ENCODE measurements around the gene NABP2. TPM values are rescaled to one million over a fixed set of nuclear protein-coding genes. Genes with fewer than 3 reads are reported as not detected.

The NABP2 gene
- polyA plus RNA-seq, 1 donor (not counting 4 experiments of a cell fraction or from before 2014, with no cell fraction given): 53.5 TPM

DNA sequence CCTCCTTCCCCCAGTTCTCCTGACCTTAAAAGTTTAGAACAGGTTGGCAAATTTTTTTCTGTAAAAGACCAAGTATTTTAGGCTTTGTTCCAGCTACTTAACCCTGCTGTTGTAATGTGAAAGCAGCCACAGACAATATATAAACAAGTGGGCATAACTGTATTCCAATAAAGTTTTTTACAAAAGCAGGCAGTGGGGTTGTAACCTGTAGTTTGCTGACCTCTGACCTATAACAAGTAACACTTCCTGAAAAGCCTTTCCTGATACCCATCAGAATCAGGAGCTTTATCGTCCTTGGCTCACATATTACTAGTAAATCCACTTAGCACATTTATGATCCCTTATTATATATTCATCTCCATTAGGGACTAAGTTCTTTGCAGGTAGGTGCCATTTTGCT lies 21.8 kb upstream of the NABP2 start:
- Histone ChIP-seq H2AFZ (ENCODE audit: control insufficient read depth, low read length) (no peak overlapping the region), H3K36me3 (ENCODE audit: control insufficient read depth in 2 of 2, extremely low read depth in 1 of 2, insufficient read depth in 2 of 2, low read length in 2 of 2) (peaks cover 8 to 29% of the 10 kb centered on the region in 2 experiments), H4K20me1 (ENCODE audit: control insufficient read depth, extremely low read depth, insufficient read depth, low read length) (no peaks in the 10 kb centered on the region), H3K4me2 (ENCODE audit: control insufficient read depth, extremely low read depth, insufficient read depth, low read depth, low read length) (no peak overlapping the region), H3K27ac (ENCODE audit: control insufficient read depth, insufficient read depth, low read length) (no peak overlapping the region), H3K9me3 (ENCODE audit: control insufficient read depth, low read depth, low read length) (no peaks in the 10 kb centered on the region), H3K9me1 (ENCODE audit: control insufficient read depth, extremely low read depth, insufficient read depth, low read length) (no peaks in the 10 kb centered on the region), H3K4me1 (ENCODE audit: control insufficient read depth, extremely low read depth, insufficient read depth, low read length) (no peaks in the 10 kb centered on the region), H3K9ac (ENCODE audit: control insufficient read depth, extremely low read depth, insufficient read depth, low read length) (no peak overlapping the region), H3K79me2 (ENCODE audit: control insufficient read depth, insufficient read depth, low read length) (no peaks in the 10 kb centered on the region), H3K4me3 (ENCODE audit: control insufficient read depth in 2 of 3, extremely low read depth in 1 of 3, insufficient read depth in 2 of 3, low read depth in 1 of 3, low read length in 3 of 3) (no peak overlapping the region), H3K27me3 (ENCODE audit: control insufficient read depth, extremely low read depth, insufficient read depth, low read length) (no peaks in the 10 kb centered on the region)
- FAIRE-seq (no peak), DNase-seq (ENCODE audit: low read depth, low spot score) (no peak)
- dilution Hi-C loops (cut with MboI; ENCODE audit: extremely low pct_ligation_motif_present, low sequenced_read_pairs): no loop called here
- TF ChIP-seq, protein P1, sequence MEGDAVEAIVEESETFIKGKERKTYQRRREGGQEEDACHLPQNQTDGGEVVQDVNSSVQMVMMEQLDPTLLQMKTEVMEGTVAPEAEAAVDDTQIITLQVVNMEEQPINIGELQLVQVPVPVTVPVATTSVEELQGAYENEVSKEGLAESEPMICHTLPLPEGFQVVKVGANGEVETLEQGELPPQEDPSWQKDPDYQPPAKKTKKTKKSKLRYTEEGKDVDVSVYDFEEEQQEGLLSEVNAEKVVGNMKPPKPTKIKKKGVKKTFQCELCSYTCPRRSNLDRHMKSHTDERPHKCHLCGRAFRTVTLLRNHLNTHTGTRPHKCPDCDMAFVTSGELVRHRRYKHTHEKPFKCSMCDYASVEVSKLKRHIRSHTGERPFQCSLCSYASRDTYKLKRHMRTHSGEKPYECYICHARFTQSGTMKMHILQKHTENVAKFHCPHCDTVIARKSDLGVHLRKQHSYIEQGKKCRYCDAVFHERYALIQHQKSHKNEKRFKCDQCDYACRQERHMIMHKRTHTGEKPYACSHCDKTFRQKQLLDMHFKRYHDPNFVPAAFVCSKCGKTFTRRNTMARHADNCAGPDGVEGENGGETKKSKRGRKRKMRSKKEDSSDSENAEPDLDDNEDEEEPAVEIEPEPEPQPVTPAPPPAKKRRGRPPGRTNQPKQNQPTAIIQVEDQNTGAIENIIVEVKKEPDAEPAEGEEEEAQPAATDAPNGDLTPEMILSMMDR (optimal IDR thresholded peaks at IDR 0.05 in 1 of 3, IDR thresholded peaks at IDR 0.05 in 1 of 3, conservative IDR thresholded peaks at IDR 0.05 in 1 of 3; ENCODE audit: extremely low read depth in 1 of 3, insufficient read depth in 2 of 3, low read length in 3 of 3): no peak
- no peak for TF ChIP-seq EZH2 (IDR thresholded peaks at IDR 0.05; ENCODE audit: low read length)

DNA sequence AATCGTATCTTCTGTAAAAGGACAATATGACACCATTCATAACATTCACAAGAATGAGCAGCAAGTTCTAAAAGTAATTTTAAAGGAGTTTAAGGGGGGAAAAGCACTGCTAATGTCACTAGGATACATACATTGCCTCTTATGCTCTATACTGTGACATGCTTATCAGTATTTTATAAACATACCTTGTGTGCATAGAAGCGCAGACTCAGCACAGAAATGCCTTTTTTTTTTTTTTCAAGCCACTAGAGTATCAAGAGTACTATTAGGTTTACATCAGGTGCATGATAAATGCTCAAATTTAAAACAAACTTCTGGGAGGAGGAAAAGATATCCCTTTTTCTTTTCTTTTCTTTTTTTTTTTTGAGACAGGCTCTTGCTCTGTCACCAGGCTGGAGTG lies 21.3 kb upstream of the NABP2 start:
- dilution Hi-C loops (cut with MboI; ENCODE audit: extremely low pct_ligation_motif_present, low sequenced_read_pairs): no loop called here
- no peak for DNase-seq (ENCODE audit: low read depth, low spot score)

DNA sequence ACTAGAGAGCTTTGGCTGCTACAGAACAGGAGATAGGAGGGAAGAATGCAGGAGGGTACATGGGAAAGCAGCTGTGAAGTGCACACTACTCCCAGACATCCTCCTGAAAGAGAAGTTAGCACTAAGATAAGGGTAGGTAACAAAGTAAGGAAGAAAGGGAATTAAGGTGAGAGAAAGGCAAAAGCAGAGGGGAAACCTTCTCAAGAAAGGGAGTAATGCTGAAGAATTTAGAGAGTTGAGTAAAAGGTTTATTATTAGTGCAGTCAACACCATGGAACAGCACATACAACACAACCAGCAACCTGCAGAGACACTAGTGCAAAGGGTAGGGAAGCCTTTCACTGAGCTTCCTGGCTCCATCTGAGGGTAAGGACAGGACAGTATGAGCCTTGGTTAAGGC lies 19.9 kb upstream of the NABP2 start:
- Histone ChIP-seq H3K27me3 (ENCODE audit: control insufficient read depth, extremely low read depth, insufficient read depth, low read length) (no peaks in the 10 kb centered on the region), H4K20me1 (ENCODE audit: control insufficient read depth, extremely low read depth, insufficient read depth, low read length) (no peaks in the 10 kb centered on the region), H3K4me2 (ENCODE audit: control insufficient read depth, extremely low read depth, insufficient read depth, low read depth, low read length) (no peak overlapping the region), H3K9me1 (ENCODE audit: control insufficient read depth, extremely low read depth, insufficient read depth, low read length) (no peaks in the 10 kb centered on the region), H3K4me1 (ENCODE audit: control insufficient read depth, extremely low read depth, insufficient read depth, low read length) (no peaks in the 10 kb centered on the region), H3K36me3 (ENCODE audit: control insufficient read depth in 2 of 2, extremely low read depth in 1 of 2, insufficient read depth in 2 of 2, low read length in 2 of 2) (peaks cover 17 to 36% of the 10 kb centered on the region in 2 experiments), H3K4me3 (ENCODE audit: control insufficient read depth in 2 of 3, extremely low read depth in 1 of 3, insufficient read depth in 2 of 3, low read depth in 1 of 3, low read length in 3 of 3) (no peak overlapping the region), H3K9me3 (ENCODE audit: control insufficient read depth, low read depth, low read length) (no peaks in the 10 kb centered on the region), H3K79me2 (ENCODE audit: control insufficient read depth, insufficient read depth, low read length) (no peaks in the 10 kb centered on the region), H3K9ac (ENCODE audit: control insufficient read depth, extremely low read depth, insufficient read depth, low read length) (no peak overlapping the region), H3K27ac (ENCODE audit: control insufficient read depth, insufficient read depth, low read length) (no peak overlapping the region), H2AFZ (ENCODE audit: control insufficient read depth, low read length) (no peak overlapping the region)
- dilution Hi-C loops (cut with MboI; ENCODE audit: extremely low pct_ligation_motif_present, low sequenced_read_pairs): no loop called here
- FAIRE-seq (no peak), DNase-seq (ENCODE audit: low read depth, low spot score) (no peak)
- TF ChIP-seq, protein P1 (optimal IDR thresholded peaks at IDR 0.05 in 1 of 3, IDR thresholded peaks at IDR 0.05 in 1 of 3, conservative IDR thresholded peaks at IDR 0.05 in 1 of 3; ENCODE audit: extremely low read depth in 1 of 3, insufficient read depth in 2 of 3, low read length in 3 of 3): no peak
- TF ChIP-seq EZH2 (IDR thresholded peaks at IDR 0.05; ENCODE audit: low read length): no peak

More for the DNA sequence above, 21.3 kb upstream of the NABP2 start:
- no peaks in the 10 kb centered on the region for H3K9me3 ChIP-seq (ENCODE audit: control insufficient read depth, low read depth, low read length)
- H3K9ac ChIP-seq (ENCODE audit: control insufficient read depth, extremely low read depth, insufficient read depth, low read length): no peak overlapping the region
- H3K4me2 ChIP-seq (ENCODE audit: control insufficient read depth, extremely low read depth, insufficient read depth, low read depth, low read length): no peak overlapping the region
- no peaks in the 10 kb centered on the region for H3K79me2 ChIP-seq (ENCODE audit: control insufficient read depth, insufficient read depth, low read length)
- no peak for TF ChIP-seq EZH2 (IDR thresholded peaks at IDR 0.05; ENCODE audit: low read length)
- H4K20me1 ChIP-seq (ENCODE audit: control insufficient read depth, extremely low read depth, insufficient read depth, low read length): no peaks in the 10 kb centered on the region
- no peak overlapping the region for H3K4me3 ChIP-seq (ENCODE audit: control insufficient read depth in 2 of 3, extremely low read depth in 1 of 3, insufficient read depth in 2 of 3, low read depth in 1 of 3, low read length in 3 of 3)
- H3K27me3 ChIP-seq (ENCODE audit: control insufficient read depth, extremely low read depth, insufficient read depth, low read length): no peaks in the 10 kb centered on the region
- FAIRE-seq: no peak
- H3K27ac ChIP-seq (ENCODE audit: control insufficient read depth, insufficient read depth, low read length): no peak overlapping the region
- no peaks in the 10 kb centered on the region for H3K9me1 ChIP-seq (ENCODE audit: control insufficient read depth, extremely low read depth, insufficient read depth, low read length)
- H2AFZ ChIP-seq (ENCODE audit: control insufficient read depth, low read length): no peak overlapping the region
- peaks cover 13 to 34% of the 10 kb centered on the region in 2 experiments for H3K36me3 ChIP-seq (ENCODE audit: control insufficient read depth in 2 of 2, extremely low read depth in 1 of 2, insufficient read depth in 2 of 2, low read length in 2 of 2)
- no peaks in the 10 kb centered on the region for H3K4me1 ChIP-seq (ENCODE audit: control insufficient read depth, extremely low read depth, insufficient read depth, low read length)

Data from keratinocyte (primary cell).